Upper lobe of left lung (tissue), 6 donors: ENCODE results near the gene PABPN1L. TPM values are rescaled to one million over a fixed set of nuclear protein-coding genes. Genes with fewer than 3 reads are reported as not detected.

Experiments
- ATAC-seq, 2 donors: fragments of 200-7000 bp; cut with Tn5 transposase; one replicate each; pipeline ENCODE4 v1.9.1; 2022; ENCODE audit warnings: mild to moderate bottlenecking in 2 of 2, moderate library complexity in 2 of 2; ENCODE audit not compliant: low FRiP score in 2 of 2
- DNase-seq, 2 donors: peaks; one replicate each; pipeline ENCODE4 v3.0.0-alpha.2; 2019 to 2020
- H3K27ac ChIP-seq, 4 donors: fragments of 200-600 bp; sonication (generic); one replicate each; pipeline ENCODE4 v1.5.1; 2016 to 2019
- H3K27me3 ChIP-seq, 4 donors: fragments of 200-600 bp; sonication (generic); one replicate each; pipeline ENCODE4 v1.5.1; 2017 to 2019
- H3K36me3 ChIP-seq, 4 donors: fragments of 200-600 bp; sonication (generic); one replicate each; pipeline ENCODE4 v1.5.1; 2016 to 2019
- H3K4me1 ChIP-seq, 4 donors: fragments of 200-600 bp; sonication (generic); one replicate each; pipeline ENCODE4 v1.5.1; 2018 to 2019
- H3K4me3 ChIP-seq, 4 donors: fragments of 200-600 bp; sonication (generic); one replicate each; pipeline ENCODE4 v1.5.1; 2017 to 2019; ENCODE audit warnings: mild to moderate bottlenecking in 2 of 4, moderate library complexity in 1 of 4
- H3K9me3 ChIP-seq, 4 donors: fragments of 200-600 bp; sonication (generic); one replicate each; pipeline ENCODE4 v1.5.1; 2018 to 2019
- CTCF ChIP-seq, 6 experiments: fragments of 450-650 bp in 4 of 6; fragments of 200-600 bp in 2 of 6; sonication (generic) in 2 of 6; IDR thresholded peaks; one replicate each; pipeline ENCODE4 v1.5.1; 2016 to 2019; ENCODE audit warnings: antibody characterized with exemption in 6 of 6
- EP300 ChIP-seq, 4 donors: sonication (generic); formaldehyde crosslinking; IDR thresholded peaks; one replicate each; pipeline ENCODE4 v1.5.1; 2017; ENCODE audit warnings: antibody characterized with exemption in 4 of 4, control low read depth in 2 of 4
- POLR2A ChIP-seq, 4 donors: fragments of 450-650 bp; IDR thresholded peaks; one replicate each; pipeline ENCODE4 v1.5.1; 2016 to 2017; ENCODE audit warnings: antibody characterized with exemption in 4 of 4, mild to moderate bottlenecking in 2 of 4
- POLR2AphosphoS5 ChIP-seq, 2 donors: sonication (generic); formaldehyde crosslinking; IDR thresholded peaks; one replicate each; pipeline ENCODE4 v1.5.1; 2017; ENCODE audit warnings: antibody characterized with exemption in 2 of 2
- WGBS, 2 donors: methylation state at CpG; one replicate each; pipeline ENCODE4 v1.1.5; 2017 to 2018; 5-methylcytosine and 5-hydroxymethylcytosine counted together
- total RNA-seq, 6 donors: library from RNA; depleted of rRNA in 4 of 6; stranded (reverse); fragments of >200 nt in 4 of 6; gene quantifications; one replicate each; pipeline versions ENCODE4 v1.1.0 to v1.2.1, GENCODE V29; 2016 to 2021
- donor health status: DM: no; HTN: no; CAD: no; lungs with moderate emphysema.
- donor health status: DM: no; HTN: yes; CAD: no; lungs with severe emphysema.

The PABPN1L gene
- total RNA-seq, 6 donors from 2014 or later: 0.20 TPM; not detected in 5

GRCh38 chr16:88878356-88878755, 11.9 kb upstream of the PABPN1L start:
- peaks cover 0 to 67% (median 22%) of the 10 kb centered on the region in 4 donors for H3K36me3 ChIP-seq
- H3K27me3 ChIP-seq: no peaks in the 10 kb centered on the region
- DNase-seq: peak in 1 of 2 donors; percentile 73

GRCh38 chr16:88877564-88878289, 11.3 kb upstream of the PABPN1L start:
- peaks cover 0 to 18% (median 0%) of the 10 kb centered on the region in 4 donors for H3K4me1 ChIP-seq
- ATAC-seq (no peak), DNase-seq (peak in 1 of 2 donors; percentile 70)
- TF ChIP-seq POLR2AphosphoS5 (IDR thresholded peaks at IDR 0.05) (no peak), CTCF (IDR thresholded peaks at IDR 0.05) (no peak), POLR2A (IDR thresholded peaks at IDR 0.05) (no peak), EP300 (IDR thresholded peaks at IDR 0.05) (no peak)
- WGBS, 2 donors: 87 to 88% methylated on average over 14 to 19 of the region's 20 CpGs
- peaks cover 0 to 60% (median 18%) of the 10 kb centered on the region in 4 donors for H3K36me3 ChIP-seq
- H3K4me3 ChIP-seq: no peak overlapping the region
- H3K27ac ChIP-seq: no peak overlapping the region
- no peaks in the 10 kb centered on the region for H3K27me3 ChIP-seq
- no peaks in the 10 kb centered on the region for H3K9me3 ChIP-seq

More at GRCh38 chr16:88878356-88878755, 11.9 kb upstream of the PABPN1L start:
- Histone ChIP-seq H3K9me3 (no peaks in the 10 kb centered on the region), H3K27ac (no peak overlapping the region), H3K4me1 (peaks cover 0 to 18% (median 0%) of the 10 kb centered on the region in 4 donors), H3K4me3 (no peak overlapping the region)
- 95 to 97% methylated on average over 11 to 20 of the region's 20 CpGs for WGBS, 2 donors
- TF ChIP-seq POLR2AphosphoS5 (IDR thresholded peaks at IDR 0.05) (no peak), CTCF (IDR thresholded peaks at IDR 0.05) (no peak), POLR2A (IDR thresholded peaks at IDR 0.05) (no peak), EP300 (IDR thresholded peaks at IDR 0.05) (no peak)
- no peak for ATAC-seq

GRCh38 chr16:88876942-88877526, 10.6 kb upstream of the PABPN1L start:
- Histone ChIP-seq H3K27me3 (no peaks in the 10 kb centered on the region), H3K36me3 (peaks cover 0 to 53% (median 15%) of the 10 kb centered on the region in 4 donors), H3K27ac (no peak overlapping the region), H3K4me3 (no peak overlapping the region), H3K4me1 (peaks cover 0 to 12% (median 0%) of the 10 kb centered on the region in 4 donors), H3K9me3 (no peaks in the 10 kb centered on the region)
- DNase-seq (peak in 1 of 2 donors; percentile 79), ATAC-seq (no peak)
- WGBS, 2 donors: 78 to 89% methylated on average over 6 to 18 of the region's 33 CpGs
- TF ChIP-seq CTCF (IDR thresholded peaks at IDR 0.05): no peak

GRCh38 chr16:88875703-88876234, 9.3 kb upstream of the PABPN1L start:
- Histone ChIP-seq H3K4me3 (no peak overlapping the region), H3K27me3 (peaks cover 0 to under 1% (median 0%) of the 10 kb centered on the region in 4 donors), H3K4me1 (peaks cover 0 to 5% (median 2%) of the 10 kb centered on the region in 4 donors), H3K27ac (no peak overlapping the region), H3K9me3 (no peaks in the 10 kb centered on the region), H3K36me3 (peaks cover 0 to 44% (median 12%) of the 10 kb centered on the region in 4 donors)
- TF ChIP-seq POLR2A (IDR thresholded peaks at IDR 0.05): no peak
- peak in 1 of 2 donors; percentile 39 for DNase-seq
- no peak for ATAC-seq
- WGBS, 2 donors: 95% methylated on average over 22 of the region's 22 CpGs

GRCh38 chr16:88874938-88875599, 8.6 kb upstream of the PABPN1L start:
- whole genome bisulfite sequencing, 2 donors: 91% methylated on average over 24 to 28 of the region's 34 CpGs
- peaks cover 0 to 5% (median 0%) of the 10 kb centered on the region in 4 donors for H3K4me1 ChIP-seq
- DNase-seq (peak in 1 of 2 donors; percentile 76), ATAC-seq (no peak)
- H3K27ac ChIP-seq: no peak overlapping the region
- no peaks in the 10 kb centered on the region for H3K9me3 ChIP-seq
- peaks cover 0 to 38% (median 9%) of the 10 kb centered on the region in 4 donors for H3K36me3 ChIP-seq
- no peak overlapping the region for H3K4me3 ChIP-seq
- TF ChIP-seq POLR2A (IDR thresholded peaks at IDR 0.05): no peak
- no peak for TF ChIP-seq EP300 (IDR thresholded peaks at IDR 0.05)
- no peak for TF ChIP-seq CTCF (IDR thresholded peaks at IDR 0.05)
- no peak for TF ChIP-seq POLR2AphosphoS5 (IDR thresholded peaks at IDR 0.05)
- peaks cover 0 to 5% (median 0%) of the 10 kb centered on the region in 4 donors for H3K27me3 ChIP-seq
